H7 (cell line): Measurements from ENCODE around the gene RPL38. TPM values are rescaled to one million over a fixed set of nuclear protein-coding genes. Genes with fewer than 3 reads are reported as not detected.
A peak's percentile ranks its signal among the peaks of the same experiment; 100 is the strongest.

Source experiments
- DNase-seq: peaks from one replicate; pipeline ENCODE4 v3.0.0; 2012
- H3K27me3 ChIP-seq: 2 replicates; pipeline ENCODE4 v1.6.0; 2011; ENCODE audit warnings: mild to moderate bottlenecking, low read length; ENCODE audit not compliant: control insufficient read depth, insufficient read depth
- H3K36me3 ChIP-seq: replicated peaks from 2 replicates; pipeline ENCODE4 v1.5.1; 2011; ENCODE audit warnings: low read length; ENCODE audit not compliant: control insufficient read depth, insufficient read depth
- H3K4me3 ChIP-seq: 2 replicates; pipeline ENCODE4 v1.5.1; 2011; ENCODE audit warnings: low read depth, mild to moderate bottlenecking, control low read depth, low read length, moderate library complexity; ENCODE audit not compliant: insufficient read depth
- total RNA-seq: library from RNA; depleted of rRNA; stranded (reverse); fragments of >200 nt; shearing (Covaris generic); gene quantifications from 2 replicates; pipeline ENCODE4 v1.2.3, GENCODE V29; 2014

The RPL38 gene
- total RNA-seq, 1 experiment from 2014 or later = 1,534 TPM

- Histone ChIP-seq H3K4me3 (peak overlapping the region; percentile 54; the same call in 1 of the 2 replicates), H3K36me3 (peaks cover 20% of the 10 kb centered on the region), H3K27me3 (peaks cover 19% of the 10 kb centered on the region)
- peak; percentile 75 for DNase-seq
Measured at GRCh38 chr17:74211141-74211911, 7.8 kb downstream of the RPL38 start.

GRCh38 chr17:74211912-74212208 lies 8.4 kb downstream of the RPL38 start:
- no peak for DNase-seq
- H3K4me3 ChIP-seq = peak overlapping the region; percentile 54
- peaks cover 19% of the 10 kb centered on the region for H3K27me3 ChIP-seq
- peaks cover 17% of the 10 kb centered on the region for H3K36me3 ChIP-seq

- H3K4me3 ChIP-seq = peak overlapping the region; percentile 54
Measured at GRCh38 chr17:74212209-74212912, 8.9 kb downstream of the RPL38 start.

GRCh38 chr17:74212913-74213791 lies 9.7 kb downstream of the RPL38 start, which contains the start of gene TTYH2:
Gene TTYH2, plus strand, starts transcription at chr17:74213571. Its CDS starts 17 bp downstream, at chr17:74213588.
- peak; percentile 96 for DNase-seq
- Histone ChIP-seq H3K4me3 (peak within 1 kb of the TSS; percentile 70), H3K36me3 (peaks cover 10% of the 10 kb centered on the region), H3K27me3 (peaks cover 19% of the 10 kb centered on the region)

More at GRCh38 chr17:74212209-74212912, 8.9 kb downstream of the RPL38 start:
- DNase-seq = peak; percentile 76
- peaks cover 15% of the 10 kb centered on the region for H3K36me3 ChIP-seq
- peaks cover 19% of the 10 kb centered on the region for H3K27me3 ChIP-seq

DNA sequence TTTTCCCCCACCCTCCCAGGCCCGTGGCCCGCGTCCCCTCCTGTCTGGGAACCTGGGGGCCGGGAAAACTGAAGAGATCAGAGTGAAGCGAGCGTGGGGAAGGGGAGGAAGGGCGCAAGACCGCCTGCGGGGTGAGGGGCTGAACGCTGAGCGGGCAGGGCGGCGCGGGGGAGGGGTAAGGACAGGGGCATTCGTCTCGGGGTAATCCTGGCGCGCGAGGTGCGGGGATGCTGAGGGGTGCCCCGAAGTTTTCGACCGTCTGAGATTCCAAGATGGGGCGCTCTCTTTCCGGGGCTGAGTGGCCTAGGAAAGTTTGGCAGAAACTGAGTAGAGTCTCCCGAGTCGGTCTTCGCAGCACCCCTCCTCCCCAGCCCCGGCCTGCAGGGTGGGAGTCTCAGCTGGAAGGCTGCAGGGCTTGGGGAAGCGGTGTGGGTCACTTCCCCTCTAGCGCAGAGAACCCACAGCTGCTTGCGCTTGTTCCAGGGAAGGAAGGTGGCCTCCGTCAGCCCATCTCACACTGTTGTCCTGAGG lies 10.4 kb downstream of the RPL38 start:
- DNase-seq = peak; percentile 64
- H3K4me3 ChIP-seq = peak overlapping the region; percentile 70
- H3K36me3 ChIP-seq = peaks cover 7% of the 10 kb centered on the region
- H3K27me3 ChIP-seq = peaks cover 19% of the 10 kb centered on the region

GRCh38 chr17:74214484-74215341 lies 11.2 kb downstream of the RPL38 start:
- Histone ChIP-seq H3K4me3 (no peak overlapping the region), H3K36me3 (peaks cover under 1% of the 10 kb centered on the region), H3K27me3 (peaks cover 19% of the 10 kb centered on the region)
- no peak for DNase-seq

DNA sequence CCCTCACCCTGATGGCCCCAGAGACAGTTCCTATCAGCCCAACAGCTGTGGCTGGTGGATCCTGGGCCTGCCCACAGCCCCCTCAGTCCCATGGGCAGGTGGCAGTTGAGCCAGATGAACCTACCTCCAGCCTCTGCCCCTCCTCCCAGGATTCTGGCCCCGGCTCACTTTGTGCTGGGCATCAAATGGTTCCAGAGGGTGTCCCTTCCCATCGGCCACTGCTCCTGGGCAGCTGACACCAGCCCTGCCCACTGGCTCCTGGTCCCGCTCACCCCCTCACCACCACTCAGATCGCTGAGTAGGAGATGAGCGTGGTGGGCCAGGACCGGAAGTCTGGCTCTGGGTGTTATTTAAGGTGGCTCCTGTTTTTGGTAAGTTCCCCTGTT lies 11.9 kb downstream of the RPL38 start:
- no peak overlapping the region for H3K4me3 ChIP-seq
- H3K27me3 ChIP-seq = peaks cover 19% of the 10 kb centered on the region
- H3K36me3 ChIP-seq = no peaks in the 10 kb centered on the region
- no peak for DNase-seq

- Histone ChIP-seq H3K27me3 (peaks cover 19% of the 10 kb centered on the region), H3K4me3 (no peak overlapping the region), H3K36me3 (no peaks in the 10 kb centered on the region)
- no peak for DNase-seq
Measured at GRCh38 chr17:74216505-74216904, 13.0 kb downstream of the RPL38 start.

- DNase-seq = no peak
- H3K36me3 ChIP-seq = no peaks in the 10 kb centered on the region
- H3K27me3 ChIP-seq = peaks cover 18% of the 10 kb centered on the region
- no peak overlapping the region for H3K4me3 ChIP-seq
Measured at GRCh38 chr17:74217037-74217730, 13.7 kb downstream of the RPL38 start.

- H3K27me3 ChIP-seq = peaks cover 11% of the 10 kb centered on the region
- no peak for DNase-seq
- H3K4me3 ChIP-seq = no peak overlapping the region
- H3K36me3 ChIP-seq = no peaks in the 10 kb centered on the region
Measured at GRCh38 chr17:74217888-74218287, 14.4 kb downstream of the RPL38 start.

DNA sequence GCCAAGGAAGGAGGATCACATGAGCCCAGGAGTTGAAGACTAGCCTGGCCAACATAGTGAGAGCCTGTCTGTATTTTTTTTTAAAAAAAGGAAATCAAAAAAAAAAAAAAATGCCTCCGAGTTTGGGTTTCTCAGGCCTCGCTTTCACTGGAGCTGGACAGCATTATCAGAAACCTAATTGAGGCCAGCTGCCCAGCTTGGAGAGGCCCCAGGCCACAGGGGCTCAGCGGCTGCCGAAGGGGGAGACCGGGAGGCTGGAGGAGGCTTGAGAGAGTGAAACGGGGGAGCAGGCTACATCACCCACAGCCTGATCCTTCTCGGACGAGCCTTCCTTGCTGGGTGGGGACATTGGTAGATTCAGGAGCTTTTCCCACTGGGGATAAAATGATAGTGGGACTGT lies 15.0 kb downstream of the RPL38 start:
- Histone ChIP-seq H3K36me3 (no peaks in the 10 kb centered on the region), H3K27me3 (peaks cover 9% of the 10 kb centered on the region), H3K4me3 (no peak overlapping the region)
- no peak for DNase-seq

DNA sequence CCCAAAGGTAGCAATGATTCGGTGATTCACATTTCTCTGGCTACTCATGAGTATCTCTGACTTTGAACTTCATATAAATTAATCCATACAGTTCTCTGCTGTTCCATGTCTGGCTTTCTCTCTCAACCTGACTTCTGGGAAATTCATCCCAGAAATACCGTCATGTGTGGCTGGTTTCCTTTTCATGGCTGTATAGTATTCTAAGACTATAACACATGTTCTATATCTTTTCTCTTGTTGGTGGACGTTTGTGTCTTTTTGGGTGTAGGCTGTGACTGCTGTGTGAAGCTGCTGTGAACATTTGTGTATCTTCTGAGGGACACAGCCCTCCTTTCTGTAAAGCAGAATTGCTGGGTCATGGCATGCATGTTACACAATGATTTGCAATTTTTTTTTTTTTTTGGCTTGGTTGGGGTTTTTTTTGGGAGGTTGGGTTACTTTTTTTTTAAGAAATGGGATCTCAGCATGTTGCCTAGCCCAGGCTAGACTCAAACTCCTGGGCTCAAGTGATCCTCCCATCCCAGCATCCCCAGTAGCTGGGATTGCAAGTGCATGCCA lies 16.2 kb downstream of the RPL38 start:
- H3K27me3 ChIP-seq = no peaks in the 10 kb centered on the region; the same call in 1 of the 2 replicates
- DNase-seq = no peak
- H3K4me3 ChIP-seq = no peak overlapping the region
- H3K36me3 ChIP-seq = no peaks in the 10 kb centered on the region

- H3K36me3 ChIP-seq = no peaks in the 10 kb centered on the region
- no peak overlapping the region for H3K4me3 ChIP-seq
- DNase-seq = no peak
- no peaks in the 10 kb centered on the region for H3K27me3 ChIP-seq
Measured at GRCh38 chr17:74220219-74220618, 16.7 kb downstream of the RPL38 start.
